Measurements from ENCODE around the gene TMEM132D. TPM values are rescaled to one million over a fixed set of nuclear protein-coding genes. Genes with fewer than 3 reads are reported as not detected.
A peak's percentile ranks its signal among the peaks of the same experiment; 100 is the strongest.

Gene TMEM132D
- total RNA-seq, 1 donor from 2014 or later = 2.6 TPM

DNA sequence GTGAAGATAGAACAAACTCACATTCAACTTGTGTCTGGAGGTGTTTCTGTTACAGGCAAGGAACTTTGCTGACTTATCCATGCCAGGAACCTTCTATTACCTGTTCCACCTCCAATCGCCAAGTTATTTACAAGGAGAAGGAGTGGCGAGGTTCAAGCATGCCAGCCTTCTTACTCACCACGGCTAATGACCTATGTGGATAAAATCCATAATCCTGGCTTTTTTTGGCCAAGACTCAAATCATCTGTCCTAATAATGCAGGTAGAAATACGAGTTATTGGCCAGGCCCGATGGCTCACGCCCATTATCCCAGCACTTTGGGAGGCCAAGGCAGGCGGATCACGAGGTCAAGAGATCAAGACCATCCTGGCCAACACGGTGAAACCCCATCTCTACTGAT lies 241.6 kb downstream of the TMEM132D start:
- DNase-seq (ENCODE audit: low spot score) = no peak

DNA sequence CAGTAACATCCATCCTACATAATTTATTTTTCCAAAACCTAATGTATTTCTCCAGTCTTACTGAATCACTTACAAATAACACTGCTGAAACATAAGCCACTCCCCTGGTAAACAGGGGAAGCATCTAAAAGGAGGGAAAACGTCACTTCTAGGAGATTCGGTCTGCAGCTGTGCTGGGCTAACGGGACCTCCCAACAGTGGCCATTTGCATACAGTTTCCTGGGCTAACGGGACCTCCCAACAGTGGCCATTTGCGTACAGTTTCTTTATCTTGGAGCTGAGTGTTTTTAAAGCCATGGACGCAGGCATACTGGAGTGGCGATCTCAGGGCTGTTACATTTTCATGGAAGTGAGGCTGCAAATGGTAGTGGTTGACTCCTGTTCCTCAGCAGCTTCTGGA lies 242.9 kb downstream of the TMEM132D start:
- DNase-seq (ENCODE audit: low spot score) = no peak

DNA sequence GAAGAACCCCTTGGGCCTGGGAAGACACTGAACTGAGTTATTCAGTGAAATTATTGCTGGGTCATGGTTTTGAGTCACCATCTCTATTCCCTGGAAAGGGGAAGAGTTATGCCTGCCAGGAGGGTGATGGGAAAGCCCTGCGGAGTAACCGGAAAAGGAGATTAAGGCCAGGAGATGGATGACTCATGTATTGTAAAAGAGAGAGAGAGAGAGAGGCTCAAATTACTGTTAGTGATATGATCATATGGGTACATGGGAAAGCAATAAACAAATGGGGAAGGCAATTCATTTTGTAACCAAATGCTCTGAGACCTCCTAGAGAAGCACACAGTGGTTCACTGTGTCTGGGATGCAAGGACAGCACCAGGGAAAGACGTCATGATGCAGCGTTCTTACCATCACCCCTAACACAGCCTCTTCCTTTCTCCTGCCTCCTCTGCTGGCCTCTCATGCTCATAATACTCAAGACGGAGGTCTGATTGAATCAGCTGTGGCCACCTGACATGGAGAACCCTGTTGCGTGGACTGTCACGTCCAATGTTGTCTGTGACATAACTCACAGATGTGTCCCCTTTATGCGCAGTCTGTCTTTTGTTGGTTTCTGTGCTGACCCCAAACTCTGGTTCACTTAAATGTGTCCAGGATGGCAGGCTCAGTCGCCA lies 243.7 kb downstream of the TMEM132D start:
- no peak for DNase-seq (ENCODE audit: low spot score)

DNA sequence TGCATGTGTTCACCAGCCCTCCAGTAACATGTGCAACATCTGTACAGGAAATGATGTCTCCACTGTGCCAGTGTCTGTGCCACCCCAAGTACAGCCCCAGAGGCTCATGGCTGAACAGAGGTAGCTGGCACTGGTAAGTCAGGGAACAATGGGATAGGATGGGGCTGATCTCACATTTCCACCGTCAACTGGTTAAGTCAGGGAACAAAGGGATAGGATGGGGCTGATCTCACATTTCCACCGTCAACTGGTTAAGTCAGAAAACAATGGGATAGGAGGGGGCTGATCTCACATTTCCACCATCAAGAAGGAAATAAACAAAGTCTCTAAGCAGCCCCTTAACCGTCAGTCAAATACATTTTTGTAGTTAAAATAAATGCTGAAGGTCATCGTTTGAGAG lies 246.6 kb downstream of the TMEM132D start:
- DNase-seq (ENCODE audit: low spot score) = no peak

DNA sequence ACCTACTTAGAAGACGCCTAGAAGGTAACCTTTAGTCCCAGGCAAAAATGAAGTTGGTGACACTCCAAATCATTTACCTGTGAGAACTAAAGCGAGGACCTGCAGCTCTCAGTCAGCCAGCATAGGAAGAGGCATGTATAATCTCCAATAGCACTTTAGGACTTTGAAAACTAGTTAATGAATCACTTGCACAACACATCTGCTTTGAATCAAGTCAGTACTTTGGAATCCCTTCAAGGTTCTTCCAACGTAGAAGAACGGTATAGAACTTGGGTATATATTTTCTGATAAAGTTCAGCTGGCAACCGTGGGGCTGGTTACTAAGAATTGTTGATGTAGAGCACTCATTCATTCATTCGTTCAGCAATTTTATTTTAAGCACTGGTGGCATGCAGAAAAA lies 251.9 kb downstream of the TMEM132D start:
- no peak for DNase-seq (ENCODE audit: low spot score)

DNA sequence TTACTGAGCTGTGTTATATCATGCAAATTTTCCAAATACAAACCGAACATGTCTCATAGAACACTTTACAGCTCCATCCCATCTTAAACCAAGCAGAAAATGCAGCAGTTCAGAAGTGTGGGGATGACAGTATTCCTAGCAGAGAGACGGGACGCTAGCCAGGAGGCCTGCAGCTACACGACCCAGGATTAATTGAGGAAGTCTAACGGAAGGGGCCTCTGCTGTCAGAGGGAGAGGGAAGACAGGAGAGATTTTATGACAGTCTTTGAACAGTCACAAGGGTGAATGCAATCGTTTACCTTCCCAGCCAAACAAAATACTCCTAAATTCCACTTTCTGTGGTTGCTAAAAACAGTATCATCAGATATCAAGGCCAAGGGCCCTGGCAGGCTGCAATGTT lies 261.9 kb downstream of the TMEM132D start:
- DNase-seq (ENCODE audit: low spot score) = peak; percentile 13

DNA sequence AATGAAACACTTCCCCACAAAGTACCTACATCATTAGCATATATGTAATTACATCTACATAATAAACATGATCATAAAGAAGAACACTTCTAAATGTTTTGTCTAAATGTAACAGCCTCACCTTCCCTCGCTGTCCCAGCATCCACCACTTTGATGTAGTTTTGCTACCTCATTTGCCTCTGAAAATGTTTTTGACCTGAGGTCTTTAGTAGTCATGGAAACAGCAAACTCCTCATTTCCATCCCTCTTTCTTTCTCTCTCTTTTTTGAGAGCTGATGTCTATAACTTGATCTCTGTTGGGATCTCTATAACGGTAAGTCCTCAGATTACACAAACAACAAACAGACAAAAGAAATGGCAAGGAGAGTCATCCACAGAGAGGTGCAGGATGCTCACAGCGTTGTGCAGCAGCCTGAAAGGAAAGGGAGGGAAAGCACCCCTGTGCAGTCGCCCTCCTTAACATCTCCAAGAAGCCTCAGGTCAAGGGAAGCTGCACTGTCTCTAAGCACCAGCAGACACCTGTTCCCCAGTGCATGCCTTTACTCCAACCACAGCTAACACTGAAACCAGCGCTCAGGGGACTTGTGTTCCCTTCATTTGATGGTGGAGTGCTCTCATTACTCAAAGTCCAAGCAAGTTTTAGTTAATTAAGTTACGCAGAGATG lies 268.7 kb downstream of the TMEM132D start:
- no peak for DNase-seq (ENCODE audit: low spot score)

DNA sequence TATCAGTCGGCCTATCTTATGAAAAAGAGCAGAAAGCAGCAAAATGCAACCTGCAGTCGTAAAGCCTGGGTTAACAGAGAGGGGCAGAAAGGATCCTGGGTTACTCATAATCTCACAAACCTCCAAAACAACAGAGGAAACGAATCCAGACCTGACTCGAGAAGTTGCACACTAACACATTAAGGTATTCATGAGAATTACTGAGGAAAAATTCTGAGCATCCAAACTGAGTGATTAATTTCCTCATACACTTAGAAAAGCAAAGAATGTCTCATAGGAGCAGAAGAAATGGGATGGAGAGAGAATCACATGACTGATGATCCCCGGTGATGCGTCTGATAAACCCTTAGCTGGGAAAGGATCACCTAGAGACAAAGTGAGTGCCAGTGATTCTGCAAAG lies 272.5 kb downstream of the TMEM132D start:
- no peak for DNase-seq (ENCODE audit: low spot score)

DNA sequence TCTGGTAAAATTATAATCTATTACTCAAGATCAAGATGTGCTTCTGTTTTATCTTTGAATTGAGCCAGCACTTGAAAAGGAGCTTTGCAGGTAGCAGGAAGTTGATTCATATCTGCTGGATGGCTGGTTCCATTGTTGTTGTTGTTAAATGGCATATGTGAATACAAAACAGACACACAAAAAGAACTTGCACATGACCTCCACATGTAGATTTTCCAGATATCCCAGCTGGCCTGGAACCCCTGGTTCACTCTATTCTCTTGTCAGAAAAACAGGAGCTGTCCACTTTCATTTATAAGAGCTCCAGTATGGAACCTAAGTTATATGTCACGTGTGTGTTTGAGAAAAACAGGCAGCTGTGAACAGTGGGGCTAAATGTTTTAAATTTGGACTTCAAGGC lies 273.9 kb downstream of the TMEM132D start:
- no peak for DNase-seq (ENCODE audit: low spot score)

DNA sequence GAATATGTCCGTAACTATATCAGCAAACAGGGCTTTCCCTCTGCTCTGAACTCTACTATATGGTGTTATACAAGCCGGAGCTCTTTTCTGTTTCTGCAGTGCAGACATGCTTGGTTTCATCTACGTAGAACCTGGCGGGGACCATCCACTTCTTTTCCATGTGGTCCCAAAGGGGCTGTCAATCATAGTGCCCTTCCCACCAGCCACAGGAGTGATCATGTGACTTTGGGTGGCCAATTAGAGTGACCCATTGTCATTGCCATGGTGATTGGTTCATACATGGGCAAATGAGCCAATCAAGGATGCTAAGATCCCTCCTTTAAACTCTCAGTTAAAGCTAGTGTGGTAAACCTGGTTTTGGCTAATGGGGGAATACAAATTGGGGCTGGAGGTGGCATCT lies 281.3 kb downstream of the TMEM132D start:
- no peak for DNase-seq (ENCODE audit: low spot score)

DNA sequence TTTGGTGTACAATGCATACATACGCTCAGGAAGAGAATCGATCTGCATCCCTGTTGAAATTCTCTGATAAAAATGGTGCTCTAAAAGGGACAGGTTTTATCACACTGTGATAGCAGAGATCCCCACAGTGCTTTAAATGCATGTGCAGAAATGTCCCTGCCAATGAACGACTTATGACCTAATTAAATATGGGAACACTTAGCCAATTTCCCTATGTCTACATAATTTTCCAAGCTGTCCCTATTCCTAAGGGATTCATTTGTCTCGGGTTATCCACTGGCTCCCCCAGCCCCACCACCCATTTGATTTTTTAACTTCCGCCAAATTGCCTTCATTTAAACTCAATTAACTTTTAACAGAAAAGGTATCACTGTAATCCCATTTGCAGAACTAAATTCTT lies 284.6 kb downstream of the TMEM132D start:
- DNase-seq (ENCODE audit: low spot score) = no peak

DNA sequence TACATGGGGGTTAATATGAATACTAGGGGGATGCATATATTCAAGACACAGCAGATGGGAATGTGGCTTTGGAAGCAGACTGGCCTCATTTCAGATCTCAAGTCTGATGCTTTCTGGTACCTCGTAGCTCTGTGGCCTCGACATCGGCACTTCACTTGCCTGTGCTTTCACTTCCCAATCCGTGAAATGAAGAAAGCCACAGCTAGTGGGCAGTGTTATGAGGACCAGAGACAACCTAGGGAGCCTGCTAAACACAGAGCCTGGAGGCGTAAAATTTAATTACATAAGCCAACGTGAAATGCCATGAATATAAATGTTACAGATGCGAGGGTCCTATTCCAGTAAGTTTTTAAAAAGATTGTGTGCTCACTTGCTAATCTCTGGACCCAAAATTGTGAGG lies 286.0 kb downstream of the TMEM132D start:
- no peak for DNase-seq (ENCODE audit: low spot score)

DNA sequence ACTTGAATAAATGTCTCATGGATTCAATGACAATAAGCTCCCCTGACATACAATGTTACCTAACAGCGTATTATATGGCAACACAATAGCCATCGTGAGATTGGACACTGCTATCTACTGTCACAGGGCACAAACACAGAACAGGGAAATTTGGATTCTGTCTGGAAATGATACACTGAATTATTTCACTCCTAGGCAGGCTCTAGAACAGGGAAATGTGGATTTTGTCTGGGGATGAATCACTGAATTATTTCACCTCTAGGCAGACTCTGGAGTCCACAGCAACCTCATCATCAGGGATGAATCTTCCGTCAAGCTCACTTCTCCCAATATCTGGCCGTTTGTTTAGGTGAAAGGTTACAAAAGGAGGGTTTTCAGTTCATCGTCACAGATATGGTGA lies 288.8 kb downstream of the TMEM132D start:
- no peak for DNase-seq (ENCODE audit: low spot score)

DNA sequence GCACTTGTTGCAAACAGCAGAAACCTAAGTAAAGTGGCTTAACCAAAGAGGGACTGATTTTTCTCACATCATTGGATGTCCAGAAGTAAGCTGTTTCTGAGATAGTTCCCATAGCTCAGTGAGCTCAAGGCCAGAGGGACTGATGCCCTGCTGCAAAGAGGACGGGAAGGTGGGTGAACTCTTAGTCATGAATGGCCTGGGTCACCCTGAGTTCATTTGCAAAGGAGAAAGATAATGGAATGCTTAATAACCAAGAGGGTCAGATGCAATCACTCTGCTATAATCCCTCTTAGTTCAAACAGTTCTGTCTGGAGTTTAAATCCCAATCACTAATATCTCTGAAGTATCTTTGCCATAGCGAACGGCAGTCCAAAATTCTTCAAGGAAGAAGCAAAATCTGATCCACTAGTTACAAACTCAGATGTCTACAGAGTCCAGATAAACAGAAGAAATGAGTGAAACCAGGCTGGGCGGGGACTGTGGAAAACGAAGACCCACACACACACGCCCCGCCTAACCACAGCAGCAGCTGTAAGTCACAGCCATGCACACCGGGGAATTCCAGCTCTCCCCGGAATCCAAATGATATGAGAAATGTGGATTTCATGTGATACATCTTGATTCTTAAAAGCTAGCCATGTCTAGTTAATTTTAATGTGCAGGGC lies 289.5 kb downstream of the TMEM132D start:
- DNase-seq (ENCODE audit: low spot score) = peak; percentile 48

DNA sequence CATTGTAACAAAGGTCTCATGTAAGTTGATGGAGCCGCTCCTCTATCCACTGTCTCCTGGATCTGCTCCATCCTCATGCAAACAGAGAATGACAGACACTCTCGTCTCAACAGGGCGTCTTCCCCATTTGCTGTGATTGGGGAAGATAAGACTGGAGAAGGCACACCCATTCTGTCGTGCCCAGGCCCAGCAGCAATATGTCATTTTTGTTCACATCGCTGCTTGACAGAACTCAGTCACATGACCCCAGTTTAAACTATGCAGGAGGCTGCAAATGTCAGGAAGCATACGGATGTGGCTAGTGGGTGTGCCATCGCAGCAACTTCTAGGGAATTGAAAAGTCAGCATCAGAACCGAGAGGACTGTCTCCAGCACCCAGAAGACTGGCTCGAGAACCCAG lies 290.5 kb downstream of the TMEM132D start:
- DNase-seq (ENCODE audit: low spot score) = no peak

DNA sequence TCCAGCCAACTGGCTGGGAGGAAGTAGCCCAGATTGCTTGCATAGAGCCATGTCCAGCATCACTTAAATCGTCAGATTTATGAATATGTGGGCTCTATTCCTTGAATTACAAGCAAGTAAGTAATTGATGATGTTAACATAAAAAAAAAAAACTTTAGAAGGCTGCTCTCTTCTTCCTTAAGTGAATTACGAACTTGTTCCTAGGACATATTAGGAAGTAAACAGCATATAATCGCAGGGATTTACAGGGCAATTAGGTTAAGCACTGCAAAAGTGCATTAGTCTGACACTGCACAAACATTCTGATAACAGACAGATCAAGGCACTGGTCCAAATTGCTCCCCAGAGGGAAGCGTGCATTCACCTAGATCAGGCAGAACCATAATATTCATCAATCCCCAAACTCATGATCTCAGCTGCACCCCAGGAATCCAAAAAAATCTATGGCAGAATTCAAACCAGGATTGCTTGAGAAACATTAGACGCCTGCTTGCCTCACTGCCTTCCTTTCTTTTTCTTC lies 293.2 kb downstream of the TMEM132D start:
- DNase-seq (ENCODE audit: low spot score) = no peak

DNA sequence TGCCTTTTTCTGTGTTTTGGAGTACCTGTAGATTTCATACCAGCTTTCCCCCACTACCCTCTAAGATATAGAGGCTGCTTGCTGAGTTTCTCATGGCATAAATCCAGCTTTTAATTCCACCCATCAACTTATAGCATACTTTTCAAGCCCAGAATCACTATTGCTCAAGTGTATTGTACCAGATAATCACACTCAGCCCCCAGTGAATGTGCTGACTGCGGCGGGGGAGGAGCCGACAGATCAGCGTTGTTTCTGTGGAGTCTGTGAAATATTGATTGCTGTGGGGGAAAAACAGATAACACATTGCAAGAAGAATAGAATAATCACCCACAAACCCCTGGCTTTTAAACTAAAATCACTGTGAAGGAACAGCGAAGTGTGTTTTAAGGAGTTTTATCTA lies 296.1 kb downstream of the TMEM132D start:
- DNase-seq (ENCODE audit: low spot score) = no peak

DNA sequence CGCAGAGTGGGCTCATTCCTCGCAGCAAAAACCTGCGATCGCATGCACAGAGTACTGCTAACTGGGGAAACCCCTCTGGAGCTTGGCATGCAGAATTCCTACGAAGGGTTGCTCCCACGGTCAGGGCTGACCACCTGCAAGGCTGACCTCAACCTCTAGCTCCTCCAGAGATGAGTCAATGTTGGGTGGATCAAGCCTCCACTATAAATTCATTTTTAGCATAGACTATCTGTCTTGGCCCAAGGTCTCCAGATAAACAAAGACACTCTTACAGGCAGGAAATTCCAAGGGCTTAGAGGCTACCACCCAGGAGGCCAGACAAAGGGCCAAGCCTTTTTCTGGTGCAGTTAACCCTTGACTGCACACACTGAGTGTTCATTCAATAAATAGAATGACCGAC lies 296.5 kb downstream of the TMEM132D start:
- no peak for DNase-seq (ENCODE audit: low spot score)

DNA sequence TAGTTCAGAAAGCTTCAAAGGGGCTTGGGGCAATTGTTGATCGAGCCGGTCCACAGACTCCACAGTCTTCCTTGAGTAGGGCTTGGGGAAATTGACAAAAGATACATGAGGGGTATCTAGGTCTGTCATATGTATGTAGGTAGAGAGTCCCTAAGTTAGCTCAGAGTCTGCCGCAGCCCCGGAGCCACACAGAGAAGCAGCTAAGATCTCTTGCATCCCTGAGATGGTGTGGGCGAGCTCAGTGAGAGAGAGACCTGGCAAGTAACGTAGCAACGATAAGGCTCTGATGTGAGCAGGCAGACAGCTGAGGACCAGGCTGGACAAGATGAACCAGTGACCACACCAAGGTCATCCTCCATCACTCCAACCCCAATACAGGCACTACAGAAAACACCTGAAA lies 297.6 kb downstream of the TMEM132D start:
- no peak for DNase-seq (ENCODE audit: low spot score)

DNA sequence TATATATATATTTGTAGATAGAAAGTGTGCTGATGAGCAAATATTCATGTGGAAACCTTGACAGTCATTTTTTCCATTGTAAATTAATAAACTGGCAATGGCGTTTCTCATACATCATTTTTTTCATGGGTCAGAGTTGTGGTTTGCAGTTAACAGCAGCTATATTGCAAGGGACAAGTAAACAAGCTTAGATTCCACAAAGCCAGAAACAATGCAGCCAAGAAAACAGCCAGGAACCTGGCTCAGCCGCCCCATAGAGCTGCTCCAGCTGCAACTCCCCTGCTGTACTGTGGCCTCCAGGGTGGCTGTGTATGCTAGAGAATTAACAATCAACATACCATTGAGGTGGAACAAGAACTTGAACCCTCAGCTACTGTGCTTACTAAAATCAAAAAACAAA lies 298.2 kb downstream of the TMEM132D start:
- DNase-seq (ENCODE audit: low spot score) = no peak

DNA sequence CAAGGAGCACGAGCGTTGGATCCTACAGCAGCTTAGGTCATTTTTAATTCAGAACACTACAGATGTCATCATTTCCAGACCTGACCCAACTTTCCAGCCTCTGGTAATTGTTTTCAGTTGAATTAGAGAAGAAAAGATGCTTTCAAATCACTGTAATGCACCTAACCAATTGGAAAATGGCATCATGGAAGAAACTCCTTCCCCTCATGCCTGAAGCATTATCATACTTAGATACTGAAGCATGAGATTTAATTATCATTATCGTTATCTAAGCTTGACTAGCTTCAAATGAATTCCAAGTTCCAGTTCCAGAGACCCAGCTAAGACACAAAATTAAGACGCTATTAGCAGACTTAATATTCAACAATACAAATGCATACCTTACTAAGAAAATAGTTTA lies 299.3 kb downstream of the TMEM132D start:
- no peak for DNase-seq (ENCODE audit: low spot score)

DNA sequence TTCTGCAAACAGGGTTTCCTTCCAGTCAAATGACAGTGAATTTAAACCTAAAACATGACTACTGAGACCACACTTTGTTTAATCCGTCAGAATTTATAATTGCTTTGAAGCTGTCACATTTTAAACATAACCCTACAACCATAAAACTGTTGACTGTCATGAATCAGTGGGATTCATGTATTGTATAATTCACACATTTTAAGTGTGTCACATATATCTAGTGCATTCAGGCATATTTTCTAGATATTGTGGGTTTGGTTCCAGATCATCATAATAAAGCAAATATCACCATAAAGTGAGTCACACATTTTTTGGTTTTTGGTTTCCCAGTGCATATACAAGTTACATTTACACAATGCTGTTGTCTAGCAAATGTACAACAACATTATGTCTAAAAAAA lies 304.4 kb downstream of the TMEM132D start:
- DNase-seq (ENCODE audit: low spot score) = no peak

DNA sequence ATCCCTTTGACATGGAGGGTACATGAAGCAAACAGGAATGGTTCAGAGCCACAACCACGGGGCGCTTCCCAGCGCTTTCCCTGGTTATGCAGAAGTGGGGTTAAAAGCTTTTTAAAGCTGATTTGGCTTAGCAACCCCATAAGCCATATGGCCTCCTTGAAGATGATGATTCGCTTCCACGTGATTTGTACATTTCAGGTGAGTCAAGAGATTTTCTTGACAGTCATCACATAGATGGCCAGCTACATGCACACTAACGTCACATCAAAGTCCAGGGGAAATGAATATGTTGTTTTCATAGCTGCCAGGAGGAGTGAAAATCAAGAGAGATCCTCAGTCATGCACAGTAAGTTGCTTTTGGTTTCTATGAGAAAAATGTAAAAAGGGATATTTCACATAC lies 309.7 kb downstream of the TMEM132D start:
- DNase-seq (ENCODE audit: low spot score) = no peak
